ENCODE data around the gene SLC22A17.

- TF ChIP-seq CTCF (CRISPR knock-in tag; IDR thresholded peaks at IDR 0.05) (no peak), ASH2L (IDR thresholded peaks at IDR 0.05; ENCODE audit: insufficient read length, low read depth, low read length) (no peak), CHD2 (IDR thresholded peaks at IDR 0.05; ENCODE audit: low read depth, low read length) (no peak), FOXJ3 (CRISPR knock-in tag; IDR thresholded peaks at IDR 0.05; ENCODE audit: borderline replicate concordance) (no peak), ZBTB7A (CRISPR knock-in tag; IDR thresholded peaks at IDR 0.05) (no peak), TFDP1 (CRISPR knock-in tag; IDR thresholded peaks at IDR 0.05; ENCODE audit: borderline replicate concordance) (no peak), TCF7L2 (IDR thresholded peaks at IDR 0.05; ENCODE audit: low read depth, low read length) (no peak), CBX5 (CRISPR knock-in tag; IDR thresholded peaks at IDR 0.05; ENCODE audit: borderline replicate concordance) (no peak), NCOA1 (CRISPR knock-in tag; IDR thresholded peaks at IDR 0.05) (no peak), BCL3 (CRISPR knock-in tag; IDR thresholded peaks at IDR 0.05) (no peak), HDAC6 (IDR thresholded peaks at IDR 0.05; ENCODE audit: low read depth, low read length) (no peak)
- TF ChIP-seq, protein P1, sequence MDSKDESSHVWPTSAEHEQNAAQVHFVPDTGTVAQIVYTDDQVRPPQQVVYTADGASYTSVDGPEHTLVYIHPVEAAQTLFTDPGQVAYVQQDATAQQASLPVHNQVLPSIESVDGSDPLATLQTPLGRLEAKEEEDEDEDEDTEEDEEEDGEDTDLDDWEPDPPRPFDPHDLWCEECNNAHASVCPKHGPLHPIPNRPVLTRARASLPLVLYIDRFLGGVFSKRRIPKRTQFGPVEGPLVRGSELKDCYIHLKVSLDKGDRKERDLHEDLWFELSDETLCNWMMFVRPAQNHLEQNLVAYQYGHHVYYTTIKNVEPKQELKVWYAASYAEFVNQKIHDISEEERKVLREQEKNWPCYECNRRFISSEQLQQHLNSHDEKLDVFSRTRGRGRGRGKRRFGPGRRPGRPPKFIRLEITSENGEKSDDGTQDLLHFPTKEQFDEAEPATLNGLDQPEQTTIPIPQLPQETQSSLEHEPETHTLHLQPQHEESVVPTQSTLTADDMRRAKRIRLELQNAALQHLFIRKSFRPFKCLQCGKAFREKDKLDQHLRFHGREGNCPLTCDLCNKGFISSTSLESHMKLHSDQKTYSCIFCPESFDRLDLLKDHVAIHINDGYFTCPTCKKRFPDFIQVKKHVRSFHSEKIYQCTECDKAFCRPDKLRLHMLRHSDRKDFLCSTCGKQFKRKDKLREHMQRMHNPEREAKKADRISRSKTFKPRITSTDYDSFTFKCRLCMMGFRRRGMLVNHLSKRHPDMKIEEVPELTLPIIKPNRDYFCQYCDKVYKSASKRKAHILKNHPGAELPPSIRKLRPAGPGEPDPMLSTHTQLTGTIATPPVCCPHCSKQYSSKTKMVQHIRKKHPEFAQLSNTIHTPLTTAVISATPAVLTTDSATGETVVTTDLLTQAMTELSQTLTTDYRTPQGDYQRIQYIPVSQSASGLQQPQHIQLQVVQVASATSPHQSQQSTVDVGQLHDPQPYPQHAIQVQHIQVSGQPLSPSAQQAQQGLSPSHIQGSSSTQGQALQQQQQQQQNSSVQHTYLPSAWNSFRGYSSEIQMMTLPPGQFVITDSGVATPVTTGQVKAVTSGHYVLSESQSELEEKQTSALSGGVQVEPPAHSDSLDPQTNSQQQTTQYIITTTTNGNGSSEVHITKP (CRISPR knock-in tag; IDR thresholded peaks at IDR 0.05; ENCODE audit: low read depth), result no peak
- TF ChIP-seq, protein P2, sequence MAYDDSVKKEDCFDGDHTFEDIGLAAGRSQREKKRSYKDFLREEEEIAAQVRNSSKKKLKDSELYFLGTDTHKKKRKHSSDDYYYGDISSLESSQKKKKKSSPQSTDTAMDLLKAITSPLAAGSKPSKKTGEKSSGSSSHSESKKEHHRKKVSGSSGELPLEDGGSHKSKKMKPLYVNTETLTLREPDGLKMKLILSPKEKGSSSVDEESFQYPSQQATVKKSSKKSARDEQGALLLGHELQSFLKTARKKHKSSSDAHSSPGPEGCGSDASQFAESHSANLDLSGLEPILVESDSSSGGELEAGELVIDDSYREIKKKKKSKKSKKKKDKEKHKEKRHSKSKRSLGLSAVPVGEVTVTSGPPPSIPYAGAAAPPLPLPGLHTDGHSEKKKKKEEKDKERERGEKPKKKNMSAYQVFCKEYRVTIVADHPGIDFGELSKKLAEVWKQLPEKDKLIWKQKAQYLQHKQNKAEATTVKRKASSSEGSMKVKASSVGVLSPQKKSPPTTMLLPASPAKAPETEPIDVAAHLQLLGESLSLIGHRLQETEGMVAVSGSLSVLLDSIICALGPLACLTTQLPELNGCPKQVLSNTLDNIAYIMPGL (CRISPR knock-in tag; IDR thresholded peaks at IDR 0.05; ENCODE audit: borderline replicate concordance in 1 of 2, low read depth in 1 of 2), result no peak
- TF ChIP-seq, protein P3, sequence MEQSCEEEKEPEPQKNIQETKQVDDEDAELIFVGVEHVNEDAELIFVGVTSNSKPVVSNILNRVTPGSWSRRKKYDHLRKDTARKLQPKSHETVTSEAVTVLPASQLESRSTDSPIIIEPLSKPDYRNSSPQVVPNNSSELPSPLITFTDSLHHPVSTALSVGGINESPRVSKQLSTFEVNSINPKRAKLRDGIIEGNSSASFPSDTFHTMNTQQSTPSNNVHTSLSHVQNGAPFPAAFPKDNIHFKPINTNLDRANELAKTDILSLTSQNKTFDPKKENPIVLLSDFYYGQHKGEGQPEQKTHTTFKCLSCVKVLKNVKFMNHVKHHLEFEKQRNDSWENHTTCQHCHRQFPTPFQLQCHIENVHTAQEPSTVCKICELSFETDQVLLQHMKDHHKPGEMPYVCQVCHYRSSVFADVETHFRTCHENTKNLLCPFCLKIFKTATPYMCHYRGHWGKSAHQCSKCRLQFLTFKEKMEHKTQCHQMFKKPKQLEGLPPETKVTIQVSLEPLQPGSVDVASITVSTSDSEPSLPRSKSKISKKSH (CRISPR knock-in tag; IDR thresholded peaks at IDR 0.05; ENCODE audit: borderline replicate concordance), result no peak
Measured at GRCh38 chr14:23335623-23336022, 17.1 kb downstream of the SLC22A17 start.
